Spleen (tissue), 7 donors: ENCODE data around the gene PPP2R5C.
A peak's percentile ranks its signal among the peaks of the same experiment; 100 is the strongest.

ENCODE experiments used
- POLR2AphosphoS5 ChIP-seq, 3 donors: sonication (generic); formaldehyde crosslinking; IDR thresholded peaks; one replicate each; pipeline ENCODE4 v1.5.1; 2017; ENCODE audit warnings: antibody characterized with exemption in 3 of 3
- TF ChIP-seq, protein P1 (sequence below), 11 experiments: fragments of 200-600 bp in 7 of 11; fragments of 450-650 bp in 4 of 11; sonication (generic) in 4 of 11; IDR thresholded peaks in 8 of 11; conservative IDR thresholded peaks in 3 of 11; 1 replicate in 7 of 11; 2 replicates in 4 of 11; pipeline versions ENCODE4 v1.4.0 to v1.8.0; 2016 to 2021; ENCODE audit warnings: antibody characterized with exemption in 11 of 11, inconsistent platforms in 4 of 11, mild to moderate bottlenecking in 1 of 11
- donor health status: DM: no; HTN: no; CAD: no; lungs with moderate emphysema.
- donor health status: DM: no; HTN: no; CAD: no.
- donor health status: DM: no; HTN: no; CAD: no.

DNA sequence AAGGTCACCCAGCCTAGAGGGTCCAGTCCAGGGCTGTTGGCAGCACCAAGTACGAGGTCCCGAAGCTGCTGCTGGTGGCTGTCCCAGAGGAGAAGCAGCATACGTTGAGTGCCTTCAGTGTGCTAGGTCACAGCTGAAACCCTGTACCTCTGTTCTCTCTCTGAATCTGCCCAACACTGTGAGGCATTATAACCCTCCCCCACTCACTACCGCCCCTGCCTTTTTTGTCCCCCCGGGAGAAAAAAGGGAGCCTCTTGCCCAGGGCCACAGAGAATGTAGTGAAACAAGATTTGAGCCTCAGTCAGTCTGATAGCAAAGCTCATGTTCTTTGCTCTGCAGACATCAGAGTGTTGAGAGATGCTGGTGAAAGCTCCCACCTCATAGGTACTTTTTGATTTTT is 53.4 kb downstream of the PPP2R5C start:
- TF ChIP-seq POLR2AphosphoS5 (IDR thresholded peaks at IDR 0.05), result peak in 1 of 3 donors; percentile 20
- TF ChIP-seq, protein P1, sequence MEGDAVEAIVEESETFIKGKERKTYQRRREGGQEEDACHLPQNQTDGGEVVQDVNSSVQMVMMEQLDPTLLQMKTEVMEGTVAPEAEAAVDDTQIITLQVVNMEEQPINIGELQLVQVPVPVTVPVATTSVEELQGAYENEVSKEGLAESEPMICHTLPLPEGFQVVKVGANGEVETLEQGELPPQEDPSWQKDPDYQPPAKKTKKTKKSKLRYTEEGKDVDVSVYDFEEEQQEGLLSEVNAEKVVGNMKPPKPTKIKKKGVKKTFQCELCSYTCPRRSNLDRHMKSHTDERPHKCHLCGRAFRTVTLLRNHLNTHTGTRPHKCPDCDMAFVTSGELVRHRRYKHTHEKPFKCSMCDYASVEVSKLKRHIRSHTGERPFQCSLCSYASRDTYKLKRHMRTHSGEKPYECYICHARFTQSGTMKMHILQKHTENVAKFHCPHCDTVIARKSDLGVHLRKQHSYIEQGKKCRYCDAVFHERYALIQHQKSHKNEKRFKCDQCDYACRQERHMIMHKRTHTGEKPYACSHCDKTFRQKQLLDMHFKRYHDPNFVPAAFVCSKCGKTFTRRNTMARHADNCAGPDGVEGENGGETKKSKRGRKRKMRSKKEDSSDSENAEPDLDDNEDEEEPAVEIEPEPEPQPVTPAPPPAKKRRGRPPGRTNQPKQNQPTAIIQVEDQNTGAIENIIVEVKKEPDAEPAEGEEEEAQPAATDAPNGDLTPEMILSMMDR (IDR thresholded peaks at IDR 0.05 in 8 of 11, conservative IDR thresholded peaks at IDR 0.05 in 3 of 11), result no peak
